ENCODE data around the gene LRRC8D.

Gene LRRC8D

GRCh38 chr1:89806616-89807015 is 14.2 kb upstream of the LRRC8D start:
- no peak for DNase-seq (ENCODE audit: low read depth in 2 of 3, low spot score in 2 of 3)

- no peak for DNase-seq (ENCODE audit: low read depth in 2 of 3, low spot score in 2 of 3)
Measured at GRCh38 chr1:89807503-89807902, 13.3 kb upstream of the LRRC8D start.

- DNase-seq (ENCODE audit: low read depth in 2 of 3, low spot score in 2 of 3): no peak
Measured at GRCh38 chr1:89807983-89808382, 12.8 kb upstream of the LRRC8D start.

GRCh38 chr1:89808441-89809117 is 12.3 kb upstream of the LRRC8D start:
- no peak for DNase-seq (ENCODE audit: low read depth in 2 of 3, low spot score in 2 of 3)

- no peak for DNase-seq (ENCODE audit: low read depth in 2 of 3, low spot score in 2 of 3)
Measured at GRCh38 chr1:89809556-89809955, 11.3 kb upstream of the LRRC8D start.

- no peak for DNase-seq (ENCODE audit: low read depth in 2 of 3, low spot score in 2 of 3)
Measured at GRCh38 chr1:89810302-89810701, 10.5 kb upstream of the LRRC8D start.

- no peak for DNase-seq (ENCODE audit: low read depth in 2 of 3, low spot score in 2 of 3)
Measured at GRCh38 chr1:89810880-89811279, 10.0 kb upstream of the LRRC8D start.

GRCh38 chr1:89812992-89813391 is 7.8 kb upstream of the LRRC8D start:
- no peak for DNase-seq (ENCODE audit: low read depth in 2 of 3, low spot score in 2 of 3)

GRCh38 chr1:89815040-89815439 is 5.8 kb upstream of the LRRC8D start:
- no peak for DNase-seq (ENCODE audit: low read depth in 2 of 3, low spot score in 2 of 3)

GRCh38 chr1:89815611-89816010 is 5.2 kb upstream of the LRRC8D start:
- no peak for DNase-seq (ENCODE audit: low read depth in 2 of 3, low spot score in 2 of 3)

- DNase-seq (ENCODE audit: low read depth in 2 of 3, low spot score in 2 of 3): no peak
Measured at GRCh38 chr1:89816366-89816765, 4.5 kb upstream of the LRRC8D start.

GRCh38 chr1:89821322-89822108 is 683 bp downstream of the LRRC8D start:
- peak; percentile 17 to 30 (median 27) for DNase-seq (ENCODE audit: low read depth in 2 of 3, low spot score in 2 of 3)

- DNase-seq (ENCODE audit: low read depth in 2 of 3, low spot score in 2 of 3): no peak
Measured at GRCh38 chr1:89822109-89822962, 1.5 kb downstream of the LRRC8D start.

- DNase-seq (ENCODE audit: low read depth in 2 of 3, low spot score in 2 of 3): no peak
Measured at GRCh38 chr1:89822999-89823628, 2.3 kb downstream of the LRRC8D start.

GRCh38 chr1:89823679-89824292 is 3.0 kb downstream of the LRRC8D start:
- DNase-seq (ENCODE audit: low read depth in 2 of 3, low spot score in 2 of 3): no peak

- no peak for DNase-seq (ENCODE audit: low read depth in 2 of 3, low spot score in 2 of 3)
Measured at GRCh38 chr1:89826594-89826993, 5.8 kb downstream of the LRRC8D start.

GRCh38 chr1:89827330-89827729 is 6.5 kb downstream of the LRRC8D start:
- DNase-seq (ENCODE audit: low read depth in 2 of 3, low spot score in 2 of 3): no peak

GRCh38 chr1:89827902-89828301 is 7.1 kb downstream of the LRRC8D start:
- no peak for DNase-seq (ENCODE audit: low read depth in 2 of 3, low spot score in 2 of 3)

GRCh38 chr1:89829186-89829585 is 8.4 kb downstream of the LRRC8D start:
- DNase-seq (ENCODE audit: low read depth in 2 of 3, low spot score in 2 of 3): no peak

- DNase-seq (ENCODE audit: low read depth in 2 of 3, low spot score in 2 of 3): no peak
Measured at GRCh38 chr1:89831462-89832120, 10.8 kb downstream of the LRRC8D start.
